Measurements from ENCODE around the gene KIAA1671. TPM values are rescaled to one million over a fixed set of nuclear protein-coding genes. Genes with fewer than 3 reads are reported as not detected.
A peak's percentile ranks its signal among the peaks of the same experiment; 100 is the strongest.

Gene KIAA1671
- polyA plus RNA-seq, 1 donor from 2014 or later: 3.0 TPM

DNA sequence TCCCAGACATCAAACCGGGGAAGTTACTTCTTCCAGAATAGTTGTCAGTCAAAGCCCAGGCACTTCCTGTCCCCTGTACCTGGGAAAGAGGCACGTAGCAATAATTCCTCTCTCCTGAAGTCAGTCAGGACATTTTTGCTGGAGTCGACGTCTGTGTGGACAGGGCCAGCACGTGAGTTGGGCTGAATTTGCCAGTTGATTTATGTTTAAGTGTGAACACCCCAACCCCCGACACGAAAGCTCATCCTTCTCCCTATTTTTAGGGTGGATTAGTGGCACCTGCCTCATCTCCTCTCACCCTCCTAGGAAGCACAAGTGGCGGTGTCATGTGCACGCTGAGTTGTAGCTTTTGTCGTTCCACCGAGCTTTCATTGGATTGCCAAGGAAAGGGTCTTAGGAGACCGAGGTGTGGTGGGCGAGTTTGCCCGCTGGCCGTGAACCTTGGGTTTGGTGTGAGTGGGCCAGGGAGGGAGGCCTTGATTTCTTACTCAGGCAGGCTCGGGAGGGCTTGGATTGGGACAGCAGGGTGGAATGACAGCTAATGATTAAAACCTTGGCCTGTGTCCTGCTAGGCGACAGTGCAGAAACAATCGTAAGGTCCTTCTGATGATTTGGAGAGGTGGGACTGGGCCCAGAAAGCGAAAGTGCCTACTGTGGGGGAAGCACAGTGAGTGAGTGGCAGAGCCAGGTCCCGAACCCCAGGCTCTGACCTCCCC, 160.2 kb downstream of the KIAA1671 start:
- Histone ChIP-seq H3K27ac (ENCODE audit: low read length) (peak overlapping the region; percentile 83), H3K79me2 (replicated peaks; ENCODE audit: insufficient read depth, low read length) (no peaks in the 10 kb centered on the region)

DNA sequence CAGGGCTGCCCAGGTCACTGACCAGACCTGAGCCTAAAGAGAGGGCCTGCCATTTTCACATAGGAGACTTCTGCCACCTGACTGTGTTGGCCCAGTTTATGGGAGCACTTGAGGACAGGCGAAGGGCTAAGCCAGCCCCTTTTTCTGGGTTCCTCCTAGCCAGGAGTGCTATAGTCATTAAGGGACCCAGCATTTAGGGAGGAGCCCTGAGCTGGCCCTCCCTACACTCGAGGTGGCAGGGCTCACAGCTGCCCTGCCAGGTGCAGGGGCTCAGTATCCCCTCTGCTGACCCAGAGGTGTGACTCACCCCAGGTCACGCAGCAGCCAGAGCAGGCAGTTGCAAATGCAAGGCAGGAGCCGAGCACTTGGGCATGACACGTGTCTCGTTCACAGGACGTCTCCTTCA, 160.8 kb downstream of the KIAA1671 start:
- no peaks in the 10 kb centered on the region for H3K9me2 ChIP-seq (ENCODE audit: insufficient read depth, low read length)
- TF ChIP-seq EZH2 (IDR thresholded peaks at IDR 0.05; ENCODE audit: borderline replicate concordance, insufficient read depth, low read length, poor library complexity, severe bottlenecking) (no peak), MXI1 (conservative IDR thresholded peaks at IDR 0.05; ENCODE audit: poor library complexity, severe bottlenecking) (no peak), RAD21 (conservative IDR thresholded peaks at IDR 0.05) (no peak), EP300 (conservative IDR thresholded peaks at IDR 0.05; ENCODE audit: poor library complexity, severe bottlenecking) (no peak), SMC3 (conservative IDR thresholded peaks at IDR 0.05; ENCODE audit: poor library complexity) (no peak), POLR2AphosphoS5 (IDR thresholded peaks at IDR 0.05) (no peak)
- no peaks in the 10 kb centered on the region for H3F3A ChIP-seq (ENCODE audit: insufficient read depth, low read length, poor library complexity, severe bottlenecking)
- no peak overlapping the region for H2AFZ ChIP-seq (ENCODE audit: low read depth, low read length)
- no peaks in the 10 kb centered on the region for H3K27me3 ChIP-seq (ENCODE audit: insufficient read depth, low read depth, low read length)
- no peak overlapping the region for H3K27ac ChIP-seq (ENCODE audit: low read length)
- peak overlapping the region; percentile 73 for H3K4me3 ChIP-seq (ENCODE audit: low read length)
- H3K79me2 ChIP-seq (replicated peaks; ENCODE audit: insufficient read depth, low read length): no peaks in the 10 kb centered on the region
- no peaks in the 10 kb centered on the region for H3K9me3 ChIP-seq (ENCODE audit: low read length)
- H3K36me3 ChIP-seq (ENCODE audit: insufficient read depth, low read length): no peaks in the 10 kb centered on the region
- H3K4me2 ChIP-seq (ENCODE audit: low read length): peak overlapping the region; percentile 94
- peak overlapping the region; percentile 16 for H3K9ac ChIP-seq (ENCODE audit: low read length)
- no peaks in the 10 kb centered on the region for H4K20me1 ChIP-seq (ENCODE audit: insufficient read depth)

More for the DNA sequence above, 160.2 kb downstream of the KIAA1671 start:
- TF ChIP-seq RAD21 (conservative IDR thresholded peaks at IDR 0.05) (no peak), EZH2 (IDR thresholded peaks at IDR 0.05; ENCODE audit: borderline replicate concordance, insufficient read depth, low read length, poor library complexity, severe bottlenecking) (no peak), EP300 (conservative IDR thresholded peaks at IDR 0.05; ENCODE audit: poor library complexity, severe bottlenecking) (no peak), MXI1 (conservative IDR thresholded peaks at IDR 0.05; ENCODE audit: poor library complexity, severe bottlenecking) (no peak), TAF1 (IDR thresholded peaks at IDR 0.05; ENCODE audit: low read depth) (no peak), POLR2AphosphoS5 (IDR thresholded peaks at IDR 0.05) (no peak)
- TF ChIP-seq, protein P1, sequence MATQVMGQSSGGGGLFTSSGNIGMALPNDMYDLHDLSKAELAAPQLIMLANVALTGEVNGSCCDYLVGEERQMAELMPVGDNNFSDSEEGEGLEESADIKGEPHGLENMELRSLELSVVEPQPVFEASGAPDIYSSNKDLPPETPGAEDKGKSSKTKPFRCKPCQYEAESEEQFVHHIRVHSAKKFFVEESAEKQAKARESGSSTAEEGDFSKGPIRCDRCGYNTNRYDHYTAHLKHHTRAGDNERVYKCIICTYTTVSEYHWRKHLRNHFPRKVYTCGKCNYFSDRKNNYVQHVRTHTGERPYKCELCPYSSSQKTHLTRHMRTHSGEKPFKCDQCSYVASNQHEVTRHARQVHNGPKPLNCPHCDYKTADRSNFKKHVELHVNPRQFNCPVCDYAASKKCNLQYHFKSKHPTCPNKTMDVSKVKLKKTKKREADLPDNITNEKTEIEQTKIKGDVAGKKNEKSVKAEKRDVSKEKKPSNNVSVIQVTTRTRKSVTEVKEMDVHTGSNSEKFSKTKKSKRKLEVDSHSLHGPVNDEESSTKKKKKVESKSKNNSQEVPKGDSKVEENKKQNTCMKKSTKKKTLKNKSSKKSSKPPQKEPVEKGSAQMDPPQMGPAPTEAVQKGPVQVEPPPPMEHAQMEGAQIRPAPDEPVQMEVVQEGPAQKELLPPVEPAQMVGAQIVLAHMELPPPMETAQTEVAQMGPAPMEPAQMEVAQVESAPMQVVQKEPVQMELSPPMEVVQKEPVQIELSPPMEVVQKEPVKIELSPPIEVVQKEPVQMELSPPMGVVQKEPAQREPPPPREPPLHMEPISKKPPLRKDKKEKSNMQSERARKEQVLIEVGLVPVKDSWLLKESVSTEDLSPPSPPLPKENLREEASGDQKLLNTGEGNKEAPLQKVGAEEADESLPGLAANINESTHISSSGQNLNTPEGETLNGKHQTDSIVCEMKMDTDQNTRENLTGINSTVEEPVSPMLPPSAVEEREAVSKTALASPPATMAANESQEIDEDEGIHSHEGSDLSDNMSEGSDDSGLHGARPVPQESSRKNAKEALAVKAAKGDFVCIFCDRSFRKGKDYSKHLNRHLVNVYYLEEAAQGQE (IDR thresholded peaks at IDR 0.05; ENCODE audit: borderline replicate concordance): no peak
- TF ChIP-seq, protein P2, sequence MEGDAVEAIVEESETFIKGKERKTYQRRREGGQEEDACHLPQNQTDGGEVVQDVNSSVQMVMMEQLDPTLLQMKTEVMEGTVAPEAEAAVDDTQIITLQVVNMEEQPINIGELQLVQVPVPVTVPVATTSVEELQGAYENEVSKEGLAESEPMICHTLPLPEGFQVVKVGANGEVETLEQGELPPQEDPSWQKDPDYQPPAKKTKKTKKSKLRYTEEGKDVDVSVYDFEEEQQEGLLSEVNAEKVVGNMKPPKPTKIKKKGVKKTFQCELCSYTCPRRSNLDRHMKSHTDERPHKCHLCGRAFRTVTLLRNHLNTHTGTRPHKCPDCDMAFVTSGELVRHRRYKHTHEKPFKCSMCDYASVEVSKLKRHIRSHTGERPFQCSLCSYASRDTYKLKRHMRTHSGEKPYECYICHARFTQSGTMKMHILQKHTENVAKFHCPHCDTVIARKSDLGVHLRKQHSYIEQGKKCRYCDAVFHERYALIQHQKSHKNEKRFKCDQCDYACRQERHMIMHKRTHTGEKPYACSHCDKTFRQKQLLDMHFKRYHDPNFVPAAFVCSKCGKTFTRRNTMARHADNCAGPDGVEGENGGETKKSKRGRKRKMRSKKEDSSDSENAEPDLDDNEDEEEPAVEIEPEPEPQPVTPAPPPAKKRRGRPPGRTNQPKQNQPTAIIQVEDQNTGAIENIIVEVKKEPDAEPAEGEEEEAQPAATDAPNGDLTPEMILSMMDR (IDR thresholded peaks at IDR 0.05; ENCODE audit: poor library complexity, severe bottlenecking): no peak
- no peaks in the 10 kb centered on the region for H4K20me1 ChIP-seq (ENCODE audit: insufficient read depth)
- peak overlapping the region; percentile 84 for H3K9ac ChIP-seq (ENCODE audit: low read length)
- no peaks in the 10 kb centered on the region for H3K27me3 ChIP-seq (ENCODE audit: insufficient read depth, low read depth, low read length)
- H3K9me3 ChIP-seq (ENCODE audit: low read length): no peaks in the 10 kb centered on the region
- H2AFZ ChIP-seq (ENCODE audit: low read depth, low read length): no peak overlapping the region
- no peaks in the 10 kb centered on the region for H3F3A ChIP-seq (ENCODE audit: insufficient read depth, low read length, poor library complexity, severe bottlenecking)
- H3K9me2 ChIP-seq (ENCODE audit: insufficient read depth, low read length): no peaks in the 10 kb centered on the region
- H3K36me3 ChIP-seq (ENCODE audit: insufficient read depth, low read length): no peaks in the 10 kb centered on the region
- peak overlapping the region; percentile 73 for H3K4me3 ChIP-seq (ENCODE audit: low read length)
- H3K4me2 ChIP-seq (ENCODE audit: low read length): peak overlapping the region; percentile 94
